WTC11 (cell line): ENCODE measurements around the gene CTNND2.

Experiments used
- ATF2 ChIP-seq: sonication (generic); formaldehyde crosslinking; IDR thresholded peaks from 2 replicates; pipeline ENCODE4 v1.8.1; 2022; ENCODE audit warnings: low read depth, missing genetic modification reagents, borderline replicate concordance
- CREB1 ChIP-seq: sonication (generic); formaldehyde crosslinking; IDR thresholded peaks from 2 replicates; pipeline ENCODE4 v1.8.0; 2023; ENCODE audit warnings: mild to moderate bottlenecking, missing genetic modification reagents
- CTCF ChIP-seq: fragments of 200-600 bp; IDR thresholded peaks from 2 replicates; pipeline ENCODE4 v1.8.0; 2022; ENCODE audit warnings: antibody characterized with exemption
- ETV6 ChIP-seq: sonication (generic); formaldehyde crosslinking; IDR thresholded peaks from 2 replicates; pipeline ENCODE4 v1.8.1; 2022; ENCODE audit warnings: mild to moderate bottlenecking, missing genetic modification reagents
- FOXP1 ChIP-seq: sonication (generic); formaldehyde crosslinking; IDR thresholded peaks from 2 replicates; pipeline ENCODE4 v1.8.0; 2022; ENCODE audit warnings: missing genetic modification reagents, mild to moderate bottlenecking, moderate library complexity, borderline replicate concordance
- MXD4 ChIP-seq: fragments of 250-450 bp; sonication (Bioruptor Pico); IDR thresholded peaks from 2 replicates; pipeline ENCODE4 v1.8.0; 2021; ENCODE audit warnings: mild to moderate bottlenecking, moderate library complexity, borderline replicate concordance
- STAT6 ChIP-seq: sonication (generic); formaldehyde crosslinking; conservative IDR thresholded peaks from 2 replicates; pipeline ENCODE4 v1.8.1; 2023; ENCODE audit warnings: mild to moderate bottlenecking, low read depth, missing genetic modification reagents, moderate library complexity
- TEAD4 ChIP-seq: sonication (generic); formaldehyde crosslinking; IDR thresholded peaks from 2 replicates; pipeline ENCODE4 v1.8.0; 2022; ENCODE audit warnings: mild to moderate bottlenecking, missing genetic modification reagents
- ZNF138 ChIP-seq: sonication (generic); formaldehyde crosslinking; conservative IDR thresholded peaks from 2 replicates; pipeline ENCODE4 v1.8.1; 2022; ENCODE audit warnings: mild to moderate bottlenecking, moderate library complexity, missing genetic modification reagents
- ZNF512 ChIP-seq: sonication (generic); formaldehyde crosslinking; IDR thresholded peaks from 2 replicates; pipeline ENCODE4 v1.8.1; 2022; ENCODE audit warnings: missing genetic modification reagents, borderline replicate concordance

GRCh38 chr5:11757661-11758060 lies 146.6 kb downstream of the CTNND2 start:
- TF ChIP-seq CTCF (no peak), ATF2 (CRISPR knock-in tag) (no peak), ETV6 (no peak), FOXP1 (no peak), STAT6 (CRISPR knock-in tag) (no peak), TEAD4 (no peak), ZNF512 (no peak), ZNF138 (CRISPR knock-in tag) (no peak), CREB1 (CRISPR knock-in tag) (no peak), MXD4 (CRISPR knock-in tag) (no peak)
